Neural cell (in vitro differentiated cells): ENCODE results near the gene OSCP1. TPM values are rescaled to one million over a fixed set of nuclear protein-coding genes. Genes with fewer than 3 reads are reported as not detected.

Source experiments
- H2AFZ ChIP-seq: fragments of 200-600, 300-800 bp; sonication (generic), shearing (Covaris generic); 2 replicates; pipeline ENCODE4 v1.6.0; 2014; ENCODE audit warnings: low read depth, mild to moderate bottlenecking, antibody characterized with exemption, low read length, moderate library complexity
- H3F3A ChIP-seq: fragments of 200-600 bp; shearing (Covaris generic); 2 replicates; pipeline ENCODE4 v1.6.1; 2016; ENCODE audit warnings: mild to moderate bottlenecking, moderate library complexity, mixed read lengths, antibody characterized with exemption, low read length; ENCODE audit not compliant: insufficient read depth, poor library complexity, severe bottlenecking
- H3K27ac ChIP-seq: fragments of 200-600, 300-800 bp; sonication (generic), shearing (Covaris generic); 2 replicates; pipeline ENCODE4 v1.5.1; 2014; ENCODE audit warnings: mild to moderate bottlenecking, low read length, moderate library complexity
- H3K27me3 ChIP-seq: fragments of 300-800, 200-600 bp; sonication (generic), shearing (Covaris generic); 2 replicates; pipeline ENCODE4 v1.6.0; 2014; ENCODE audit warnings: mild to moderate bottlenecking, low read depth, low read length, moderate library complexity; ENCODE audit not compliant: insufficient read depth
- H3K36me3 ChIP-seq: fragments of 300-800, 200-600 bp; sonication (generic), shearing (Covaris generic); 2 replicates; pipeline ENCODE4 v1.5.1; 2014; ENCODE audit warnings: mild to moderate bottlenecking, antibody characterized with exemption, low read length, moderate library complexity; ENCODE audit not compliant: insufficient read depth
- H3K4me2 ChIP-seq: fragments of 300-800, 200-600 bp; sonication (generic), shearing (Covaris generic); 2 replicates; pipeline ENCODE4 v1.6.0; 2014; ENCODE audit warnings: mild to moderate bottlenecking, low read length
- H3K4me3 ChIP-seq: fragments of 300-800, 200-600 bp; sonication (generic), shearing (Covaris generic); 2 replicates; pipeline ENCODE4 v1.5.1; 2014; ENCODE audit warnings: mild to moderate bottlenecking, low read length, moderate library complexity
- H3K79me2 ChIP-seq: fragments of 200-600 bp; shearing (Covaris generic); replicated peaks from 2 replicates; pipeline ENCODE4 v1.6.0; 2014; ENCODE audit warnings: mild to moderate bottlenecking, low read length, moderate library complexity; ENCODE audit not compliant: insufficient read depth
- H3K9ac ChIP-seq: fragments of 300-800, 200-600 bp; sonication (generic), shearing (Covaris generic); 2 replicates; pipeline ENCODE4 v1.6.1; 2016; ENCODE audit warnings: mild to moderate bottlenecking, low read length, mixed read lengths
- H3K9me2 ChIP-seq: fragments of 200-600 bp; shearing (Covaris generic); 2 replicates; pipeline ENCODE4 v1.6.1; 2016; ENCODE audit warnings: mild to moderate bottlenecking, low read length, mixed read lengths; ENCODE audit not compliant: insufficient read depth
- H3K9me3 ChIP-seq: fragments of 200-600, 300-800 bp; sonication (generic), shearing (Covaris generic); 2 replicates; pipeline ENCODE4 v1.6.1; 2016; ENCODE audit warnings: mild to moderate bottlenecking, mixed run types, low read length, moderate library complexity, mixed read lengths
- H4K20me1 ChIP-seq: fragments of 200-600 bp; shearing (Covaris generic); 2 replicates; pipeline ENCODE4 v1.6.1; 2016; ENCODE audit warnings: mild to moderate bottlenecking, mixed run types; ENCODE audit not compliant: insufficient read depth
- CTCF ChIP-seq: fragments of 450-650 bp; IDR thresholded peaks from 2 replicates; pipeline ENCODE4 v1.5.1; 2014; ENCODE audit warnings: antibody characterized with exemption, mild to moderate bottlenecking, moderate library complexity; ENCODE audit not compliant: poor library complexity, severe bottlenecking
- EP300 ChIP-seq: fragments of 450-650 bp; conservative IDR thresholded peaks from 2 replicates; pipeline ENCODE4 v1.6.1; 2014; ENCODE audit warnings: antibody characterized with exemption, mild to moderate bottlenecking, moderate library complexity; ENCODE audit not compliant: poor library complexity, severe bottlenecking
- EZH2 ChIP-seq: fragments of 200-600, 300-800 bp; shearing (Covaris generic), sonication (generic); IDR thresholded peaks from 2 replicates; pipeline ENCODE4 v1.6.1; 2014; ENCODE audit warnings: antibody characterized with exemption, low read length, borderline replicate concordance, mild to moderate bottlenecking; ENCODE audit not compliant: insufficient read depth, poor library complexity, severe bottlenecking
- MXI1 ChIP-seq: fragments of 450-650 bp; conservative IDR thresholded peaks from 2 replicates; pipeline ENCODE4 v1.6.1; 2014; ENCODE audit warnings: antibody characterized with exemption, mild to moderate bottlenecking; ENCODE audit not compliant: poor library complexity, severe bottlenecking
- POLR2AphosphoS5 ChIP-seq: IDR thresholded peaks from 2 replicates; pipeline ENCODE4 v1.6.1; 2012
- RAD21 ChIP-seq: fragments of 450-650 bp; conservative IDR thresholded peaks from 2 replicates; pipeline ENCODE4 v1.6.1; 2014; ENCODE audit warnings: antibody characterized with exemption, mild to moderate bottlenecking, moderate library complexity
- SMC3 ChIP-seq: fragments of 450-650 bp; conservative IDR thresholded peaks from 2 replicates; pipeline ENCODE4 v1.6.1; 2014; ENCODE audit warnings: antibody characterized with exemption, mild to moderate bottlenecking, moderate library complexity; ENCODE audit not compliant: poor library complexity
- TAF1 ChIP-seq: IDR thresholded peaks from 2 replicates; pipeline ENCODE4 v1.6.1; 2012; ENCODE audit warnings: low read depth
- polyA plus RNA-seq: library from polyadenylated mRNA; depleted of rRNA; stranded (reverse); fragments of >200 nt; gene quantifications from 2 replicates; pipeline ENCODE4 v1.2.3, GENCODE V29; 2014
- TF ChIP-seq, protein P1 (sequence below): IDR thresholded peaks from 2 replicates; pipeline ENCODE4 v1.6.1; 2012; ENCODE audit warnings: borderline replicate concordance

OSCP1 gene
- polyA plus RNA-seq, 1 donor from 2014 or later, result 20.7 TPM

DNA sequence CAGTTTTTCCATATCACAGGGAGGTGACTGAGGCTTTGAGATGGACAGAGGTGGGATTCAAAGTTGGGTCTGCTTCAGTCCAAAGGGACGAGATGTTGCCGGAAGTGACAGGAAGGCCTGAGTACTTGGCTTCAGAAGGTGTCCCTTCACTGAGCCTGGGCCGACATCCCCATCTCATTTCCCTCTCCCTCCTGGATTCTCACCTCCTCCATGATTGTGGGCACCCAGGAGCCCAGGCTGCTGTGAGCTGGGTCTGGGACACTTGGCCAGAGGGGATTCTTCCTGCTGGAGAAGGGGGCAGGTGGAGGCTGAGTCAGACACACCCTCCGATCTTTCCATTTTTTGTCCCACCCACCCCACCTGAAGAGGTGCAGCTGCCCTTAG is 16.8 kb upstream of the OSCP1 start:
- H3K9me3 ChIP-seq, result no peaks in the 10 kb centered on the region
- H4K20me1 ChIP-seq, result no peaks in the 10 kb centered on the region
- H3K27ac ChIP-seq, result no peak overlapping the region
- H3K4me3 ChIP-seq, result no peak overlapping the region
- H2AFZ ChIP-seq, result no peak overlapping the region
- no peaks in the 10 kb centered on the region for H3K36me3 ChIP-seq
- H3K27me3 ChIP-seq, result no peaks in the 10 kb centered on the region
- H3K9me2 ChIP-seq, result no peaks in the 10 kb centered on the region
- H3K79me2 ChIP-seq, result peaks cover 7% of the 10 kb centered on the region
- H3F3A ChIP-seq, result no peaks in the 10 kb centered on the region
- H3K4me2 ChIP-seq, result no peak overlapping the region
- TF ChIP-seq MXI1 (no peak), CTCF (no peak), TAF1 (no peak)
- H3K9ac ChIP-seq, result no peak overlapping the region

DNA sequence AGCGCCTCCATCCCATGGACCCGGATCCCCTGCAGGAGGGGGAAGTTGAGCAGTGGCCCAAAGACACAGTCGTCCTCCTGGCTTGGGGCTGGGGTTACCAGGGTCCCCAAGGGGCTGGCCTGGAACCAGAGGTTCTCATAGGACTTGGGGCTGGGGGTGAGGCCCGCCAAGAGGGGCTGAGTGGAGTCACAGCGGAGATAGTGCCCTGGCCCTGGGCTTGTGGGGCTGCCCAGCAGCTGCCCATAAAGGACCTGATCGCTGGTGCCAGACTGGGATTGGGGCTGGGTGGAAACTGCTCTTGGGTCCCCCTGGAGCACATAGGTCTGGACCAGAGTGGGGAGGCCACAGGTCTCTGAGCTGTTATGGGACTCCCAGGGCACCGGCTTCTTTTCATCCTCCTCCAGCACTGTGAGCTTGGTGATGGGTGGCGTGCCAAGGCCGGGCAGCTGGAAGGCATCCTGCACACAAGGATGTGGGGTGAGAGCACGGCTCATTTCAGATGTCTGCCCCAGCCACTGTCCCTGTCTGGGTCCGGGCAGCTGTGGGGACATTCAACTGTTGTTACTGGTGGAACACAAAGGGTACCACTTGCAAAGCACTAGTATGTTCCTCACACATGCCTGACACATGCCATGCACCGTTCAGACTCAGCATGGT is 16.2 kb upstream of the OSCP1 start:
- Histone ChIP-seq H4K20me1 (no peaks in the 10 kb centered on the region), H3K9ac (no peak overlapping the region), H3K36me3 (no peaks in the 10 kb centered on the region), H3K27ac (no peak overlapping the region), H3K4me3 (no peak overlapping the region), H3F3A (no peaks in the 10 kb centered on the region), H3K4me2 (no peak overlapping the region), H3K79me2 (peaks cover 7% of the 10 kb centered on the region), H3K9me2 (no peaks in the 10 kb centered on the region), H3K9me3 (no peaks in the 10 kb centered on the region), H3K27me3 (no peaks in the 10 kb centered on the region), H2AFZ (no peak overlapping the region)
- TF ChIP-seq TAF1 (no peak), EZH2 (no peak), RAD21 (no peak), POLR2AphosphoS5 (no peak), SMC3 (no peak), CTCF (no peak), EP300 (no peak), MXI1 (no peak)
- TF ChIP-seq, protein P1, sequence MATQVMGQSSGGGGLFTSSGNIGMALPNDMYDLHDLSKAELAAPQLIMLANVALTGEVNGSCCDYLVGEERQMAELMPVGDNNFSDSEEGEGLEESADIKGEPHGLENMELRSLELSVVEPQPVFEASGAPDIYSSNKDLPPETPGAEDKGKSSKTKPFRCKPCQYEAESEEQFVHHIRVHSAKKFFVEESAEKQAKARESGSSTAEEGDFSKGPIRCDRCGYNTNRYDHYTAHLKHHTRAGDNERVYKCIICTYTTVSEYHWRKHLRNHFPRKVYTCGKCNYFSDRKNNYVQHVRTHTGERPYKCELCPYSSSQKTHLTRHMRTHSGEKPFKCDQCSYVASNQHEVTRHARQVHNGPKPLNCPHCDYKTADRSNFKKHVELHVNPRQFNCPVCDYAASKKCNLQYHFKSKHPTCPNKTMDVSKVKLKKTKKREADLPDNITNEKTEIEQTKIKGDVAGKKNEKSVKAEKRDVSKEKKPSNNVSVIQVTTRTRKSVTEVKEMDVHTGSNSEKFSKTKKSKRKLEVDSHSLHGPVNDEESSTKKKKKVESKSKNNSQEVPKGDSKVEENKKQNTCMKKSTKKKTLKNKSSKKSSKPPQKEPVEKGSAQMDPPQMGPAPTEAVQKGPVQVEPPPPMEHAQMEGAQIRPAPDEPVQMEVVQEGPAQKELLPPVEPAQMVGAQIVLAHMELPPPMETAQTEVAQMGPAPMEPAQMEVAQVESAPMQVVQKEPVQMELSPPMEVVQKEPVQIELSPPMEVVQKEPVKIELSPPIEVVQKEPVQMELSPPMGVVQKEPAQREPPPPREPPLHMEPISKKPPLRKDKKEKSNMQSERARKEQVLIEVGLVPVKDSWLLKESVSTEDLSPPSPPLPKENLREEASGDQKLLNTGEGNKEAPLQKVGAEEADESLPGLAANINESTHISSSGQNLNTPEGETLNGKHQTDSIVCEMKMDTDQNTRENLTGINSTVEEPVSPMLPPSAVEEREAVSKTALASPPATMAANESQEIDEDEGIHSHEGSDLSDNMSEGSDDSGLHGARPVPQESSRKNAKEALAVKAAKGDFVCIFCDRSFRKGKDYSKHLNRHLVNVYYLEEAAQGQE, result no peak
